Measurements from ENCODE around the gene UGGT1.

DNA sequence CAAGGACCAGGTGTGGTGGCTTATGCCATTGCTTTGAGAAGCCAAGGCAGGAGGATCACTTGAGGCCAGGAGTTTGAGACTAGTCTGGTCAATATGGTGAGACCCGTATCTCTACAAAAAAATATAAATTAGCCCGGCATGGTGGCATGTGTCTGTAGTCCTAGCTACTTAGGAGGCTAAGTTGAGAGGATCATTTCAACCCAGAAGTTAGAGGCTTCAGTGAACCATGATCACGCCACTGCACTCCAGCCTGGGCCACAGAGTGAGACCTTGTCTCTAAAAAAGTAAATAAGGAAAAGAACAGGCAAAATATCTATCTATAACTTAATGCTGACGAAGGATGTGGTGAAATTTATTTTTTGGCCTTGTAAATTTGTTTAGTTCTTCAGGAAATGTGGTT is 78.1 kb downstream of the UGGT1 start:
- TF ChIP-seq, protein P1, sequence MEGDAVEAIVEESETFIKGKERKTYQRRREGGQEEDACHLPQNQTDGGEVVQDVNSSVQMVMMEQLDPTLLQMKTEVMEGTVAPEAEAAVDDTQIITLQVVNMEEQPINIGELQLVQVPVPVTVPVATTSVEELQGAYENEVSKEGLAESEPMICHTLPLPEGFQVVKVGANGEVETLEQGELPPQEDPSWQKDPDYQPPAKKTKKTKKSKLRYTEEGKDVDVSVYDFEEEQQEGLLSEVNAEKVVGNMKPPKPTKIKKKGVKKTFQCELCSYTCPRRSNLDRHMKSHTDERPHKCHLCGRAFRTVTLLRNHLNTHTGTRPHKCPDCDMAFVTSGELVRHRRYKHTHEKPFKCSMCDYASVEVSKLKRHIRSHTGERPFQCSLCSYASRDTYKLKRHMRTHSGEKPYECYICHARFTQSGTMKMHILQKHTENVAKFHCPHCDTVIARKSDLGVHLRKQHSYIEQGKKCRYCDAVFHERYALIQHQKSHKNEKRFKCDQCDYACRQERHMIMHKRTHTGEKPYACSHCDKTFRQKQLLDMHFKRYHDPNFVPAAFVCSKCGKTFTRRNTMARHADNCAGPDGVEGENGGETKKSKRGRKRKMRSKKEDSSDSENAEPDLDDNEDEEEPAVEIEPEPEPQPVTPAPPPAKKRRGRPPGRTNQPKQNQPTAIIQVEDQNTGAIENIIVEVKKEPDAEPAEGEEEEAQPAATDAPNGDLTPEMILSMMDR (IDR thresholded peaks at IDR 0.05): no peak
- TF ChIP-seq POLR2A (IDR thresholded peaks at IDR 0.05) (no peak), EP300 (IDR thresholded peaks at IDR 0.05) (no peak)
